Thoracic aorta (tissue), 2 donors: ENCODE data around the gene ALDH7A1. TPM values are rescaled to one million over a fixed set of nuclear protein-coding genes. Genes with fewer than 3 reads are reported as not detected.

ENCODE experiments used
- ATAC-seq: fragments of 150-250 bp; one replicate; pipeline ENCODE4 v1.8.0; 2017; ENCODE audit warnings: low read depth; ENCODE audit not compliant: insufficient number of reproducible peaks, low FRiP score
- DNase-seq: peaks from one replicate; pipeline ENCODE4 v3.0.0-alpha.2; 2020; ENCODE audit warnings: low spot score
- H3K27ac ChIP-seq, 2 donors: fragments of 200-600 bp; sonication (generic); 1 replicate in 1 of 2; 2 replicates in 1 of 2; pipeline ENCODE4 v1.5.1; 2016; ENCODE audit warnings: mild to moderate bottlenecking in 2 of 2, moderate library complexity in 2 of 2
- H3K27me3 ChIP-seq: fragments of 200-600 bp; sonication (generic); replicated peaks from 2 replicates; pipeline ENCODE4 v1.6.0; 2016; ENCODE audit warnings: mild to moderate bottlenecking; ENCODE audit not compliant: insufficient read depth
- H3K36me3 ChIP-seq: fragments of 200-600 bp; sonication (generic); one replicate; pipeline ENCODE4 v1.5.1; 2016
- H3K4me1 ChIP-seq, 2 donors: fragments of 200-600 bp; sonication (generic); 1 replicate in 1 of 2; 2 replicates in 1 of 2; pipeline versions ENCODE4 v1.5.1 to v1.6.0; 2016; ENCODE audit warnings: low read depth in 2 of 2, mild to moderate bottlenecking in 1 of 2; ENCODE audit not compliant: control insufficient read depth in 1 of 2
- H3K4me3 ChIP-seq: fragments of 200-600 bp; sonication (generic); 2 replicates; pipeline ENCODE4 v1.5.1; 2016; ENCODE audit warnings: mild to moderate bottlenecking
- H3K9me3 ChIP-seq: fragments of 200-600 bp; sonication (generic); 2 replicates; pipeline ENCODE4 v1.5.1; 2016
- CTCF ChIP-seq: fragments of 200-600 bp; sonication (generic); IDR thresholded peaks from one replicate; pipeline ENCODE4 v1.5.1; 2019; ENCODE audit warnings: antibody characterized with exemption
- total RNA-seq, 2 donors: library from RNA; depleted of rRNA; stranded (reverse); fragments of >200 nt; gene quantifications; one replicate each; pipeline versions ENCODE4 v1.1.0 to v1.2.3, GENCODE V29; 2016

Gene ALDH7A1
- total RNA-seq, 2 donors from 2014 or later, result 17.6 to 52.6 TPM

- DNase-seq, result no peak
- Histone ChIP-seq H3K27ac (no peak overlapping the region), H3K36me3 (peaks cover 20% of the 10 kb centered on the region), H3K4me3 (no peak overlapping the region), H3K9me3 (no peaks in the 10 kb centered on the region), H3K4me1 (peaks cover 2 to 18% of the 10 kb centered on the region in 2 donors), H3K27me3 (no peaks in the 10 kb centered on the region)
- no peak for TF ChIP-seq CTCF
- no peak for ATAC-seq
Observed at GRCh38 chr5:126494393-126494792, 100.6 kb downstream of the ALDH7A1 start.

- no peak for DNase-seq
- H3K36me3 ChIP-seq, result peaks cover 33% of the 10 kb centered on the region
- H3K27ac ChIP-seq, result no peak overlapping the region
Observed at GRCh38 chr5:126492939-126493338, 102.1 kb downstream of the ALDH7A1 start.

GRCh38 chr5:126490167-126490940 lies 104.7 kb downstream of the ALDH7A1 start:
- H3K9me3 ChIP-seq, result no peaks in the 10 kb centered on the region
- H3K4me1 ChIP-seq, result peaks cover 5 to 46% of the 10 kb centered on the region in 2 donors
- peaks cover 36% of the 10 kb centered on the region for H3K36me3 ChIP-seq
- H3K27me3 ChIP-seq, result no peaks in the 10 kb centered on the region
- ATAC-seq (no peak), DNase-seq (no peak)
- peak overlapping the region; percentile 10 to 33 for H3K27ac ChIP-seq
- no peak for TF ChIP-seq CTCF
- H3K4me3 ChIP-seq, result no peak overlapping the region

More at GRCh38 chr5:126492939-126493338, 102.1 kb downstream of the ALDH7A1 start:
- Histone ChIP-seq H3K9me3 (no peaks in the 10 kb centered on the region), H3K27me3 (no peaks in the 10 kb centered on the region), H3K4me3 (no peak overlapping the region), H3K4me1 (peaks cover 0 to 23% of the 10 kb centered on the region in 2 donors)
- no peak for TF ChIP-seq CTCF
- ATAC-seq, result no peak

GRCh38 chr5:126488443-126489065 lies 106.5 kb downstream of the ALDH7A1 start:
- DNase-seq, result no peak
- Histone ChIP-seq H3K4me1 (peaks cover 8 to 64% of the 10 kb centered on the region in 2 donors), H3K36me3 (peaks cover 44% of the 10 kb centered on the region), H3K27ac (peak overlapping the region; percentile 39 to 70), H3K27me3 (no peaks in the 10 kb centered on the region), H3K4me3 (no peak overlapping the region), H3K9me3 (no peaks in the 10 kb centered on the region)
- no peak for TF ChIP-seq CTCF
- ATAC-seq, result no peak

- Histone ChIP-seq H3K36me3 (peaks cover 50% of the 10 kb centered on the region), H3K27me3 (no peaks in the 10 kb centered on the region), H3K9me3 (no peaks in the 10 kb centered on the region), H3K4me3 (no peak overlapping the region), H3K27ac (peak overlapping the region in 1 of 2 donors; percentile 70), H3K4me1 (peaks cover 8 to 65% of the 10 kb centered on the region in 2 donors)
- no peak for DNase-seq
- ATAC-seq, result no peak
- no peak for TF ChIP-seq CTCF
Observed at GRCh38 chr5:126487596-126487995, 107.4 kb downstream of the ALDH7A1 start.
